ENCODE data around the gene KCNK2. TPM values are rescaled to one million over a fixed set of nuclear protein-coding genes. Genes with fewer than 3 reads are reported as not detected.

The KCNK2 gene
- total and polyA plus RNA-seq, 10 of the 15 experiments (the other 5 are each of a cell fraction or from before 2014, with no cell fraction given): 0.04 to 0.13 (median 0.08) TPM; not detected in 4

- ATAC-seq: no peak
- intact Hi-C loops (cut with micrococcal nuclease; ENCODE audit: unreplicated experiment): no loop called here
- H3K79me2 ChIP-seq (ENCODE audit: control insufficient read depth, insufficient read depth, low read length): no peaks in the 10 kb centered on the region
- H4K20me1 ChIP-seq (ENCODE audit: control insufficient read depth, insufficient read depth): no peaks in the 10 kb centered on the region
- WGBS (ENCODE audit: insufficient coverage, insufficient replicate concordance, low lambda C conversion rate, missing lambda C conversion rate): 0% methylated on average over 1 of the region's 1 CpG
- no TSS peak for BruUV-seq (replicated peaks)
- H3K36me3 ChIP-seq (ENCODE audit: control insufficient read depth in 2 of 2, insufficient read depth in 2 of 2, low read length in 1 of 2): no peaks in the 10 kb centered on the region
- SMC1A ChIA-PET (ENCODE audit: uncharacterized antibody, unreplicated experiment): no interaction called here
- CTCF ChIA-PET: no interaction called here
- POLR2A ChIA-PET: no interaction called here
- H2AFZ ChIP-seq (ENCODE audit: control insufficient read depth, low read depth, low read length): no peak overlapping the region
- no peak overlapping the region for H3K4me3 ChIP-seq
- H3K9me3 ChIP-seq (replicated peaks; ENCODE audit: control insufficient read depth, insufficient read depth, low read length): no peaks in the 10 kb centered on the region
- RAD21 ChIA-PET (ENCODE audit: unreplicated experiment): no interaction called here
- in situ Hi-C loops (cut with MboI): no loop called here
- TF ChIP-seq ZNF687 (IDR thresholded peaks at IDR 0.05) (no peak), E4F1 (IDR thresholded peaks at IDR 0.05; ENCODE audit: borderline replicate concordance, partially characterized antibody) (no peak), HDGF (IDR thresholded peaks at IDR 0.05) (no peak)
- FAIRE-seq: no peak
- no peaks in the 10 kb centered on the region for H3K27me3 ChIP-seq (replicated peaks in 1 of 2; ENCODE audit: control insufficient read depth in 2 of 2, insufficient read depth in 2 of 2, low read length in 1 of 2)
- no peak overlapping the region for H3K9ac ChIP-seq (ENCODE audit: control insufficient read depth, insufficient read depth, low read length)
- no peak for DNase-seq (ENCODE audit: low read depth, low spot score)
- H3K27ac ChIP-seq (ENCODE audit: control insufficient read depth, insufficient read depth): no peak overlapping the region
- no peaks in the 10 kb centered on the region for H3K4me1 ChIP-seq (ENCODE audit: control insufficient read depth, insufficient read depth, low read length)
- H3K4me2 ChIP-seq (ENCODE audit: control insufficient read depth, insufficient read depth): no peak overlapping the region
These were observed 73.7 kb downstream of the KCNK2 start for GRCh38 chr1:215156232-215156631.

Measured in GM12878 (cell line).